IPS-NIHi11 (cell line): ENCODE data around the gene LAMC3.

Source experiments
- DNase-seq: peaks from one replicate; pipeline ENCODE4 v3.0.0; 2012; ENCODE audit warnings: mixed read lengths, low spot score

Gene LAMC3

DNA sequence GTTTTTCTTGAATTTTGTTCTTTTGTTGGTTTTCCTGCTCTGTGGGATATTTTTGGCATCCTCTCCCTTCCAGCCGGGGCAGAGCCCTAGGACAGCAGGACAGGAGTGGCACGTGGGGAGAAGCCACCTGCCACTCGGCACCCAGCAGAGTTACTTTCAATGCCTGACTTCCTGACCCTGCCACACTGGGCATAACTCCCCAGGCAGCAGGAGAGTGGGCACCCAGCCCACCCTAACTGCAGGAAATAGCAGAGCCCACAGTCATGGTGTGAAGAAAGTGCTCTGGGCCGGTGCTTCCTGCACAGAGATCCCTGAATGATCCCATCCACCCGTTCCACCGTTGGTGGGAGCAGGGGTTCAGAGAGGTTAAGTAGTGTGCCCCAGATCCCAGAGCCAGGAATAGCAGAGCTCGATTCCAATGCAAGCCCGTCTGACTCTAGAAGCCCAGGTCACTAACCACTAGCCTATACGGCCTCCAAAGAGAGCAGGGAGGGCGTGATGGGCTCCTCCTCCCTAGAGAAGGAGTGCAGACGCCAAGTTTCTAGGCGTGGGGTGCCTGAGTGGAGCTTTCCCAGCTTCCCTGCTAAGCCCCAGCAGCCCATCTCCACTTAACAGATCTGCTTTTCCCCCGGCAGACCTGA lies 108.3 kb downstream of the LAMC3 start:
- no peak for DNase-seq

DNA sequence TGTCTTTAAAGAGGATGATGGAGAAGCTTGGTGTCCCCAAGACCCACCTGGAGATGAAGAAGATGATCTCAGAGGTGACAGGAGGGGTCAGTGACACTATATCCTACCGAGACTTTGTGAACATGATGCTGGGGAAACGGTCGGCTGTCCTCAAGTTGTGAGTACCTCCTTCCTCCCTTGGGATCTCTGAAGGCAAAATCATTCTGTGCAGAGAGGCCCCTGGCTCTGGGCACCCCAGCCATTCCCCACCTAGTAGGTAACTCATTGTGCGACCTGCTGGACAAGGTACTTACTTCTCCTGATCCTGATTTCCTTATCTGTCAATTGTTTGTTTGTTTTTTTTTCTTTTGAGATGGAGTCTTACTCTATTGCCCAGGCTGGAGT lies 108.8 kb downstream of the LAMC3 start:
- no peak for DNase-seq

DNA sequence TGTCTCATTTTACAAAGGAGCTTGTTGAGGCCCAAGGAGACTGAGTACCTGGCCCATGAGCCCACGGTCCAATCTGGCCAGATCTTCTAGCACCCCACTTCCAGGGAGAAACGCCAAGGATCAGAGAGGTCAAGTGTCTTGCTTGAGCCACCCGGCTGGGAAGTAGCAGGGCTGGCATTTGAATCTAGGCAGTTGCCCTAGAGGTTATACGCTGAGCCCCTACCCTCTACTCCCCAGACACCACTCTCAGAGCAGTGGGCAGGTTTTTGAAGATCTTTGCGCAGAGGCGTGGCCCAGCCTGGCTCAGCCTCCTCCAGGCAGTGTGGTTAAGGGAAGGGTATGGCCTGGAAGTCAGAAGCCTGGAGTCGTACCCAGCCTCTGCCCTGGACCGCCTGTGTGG lies 110.6 kb downstream of the LAMC3 start:
- DNase-seq, result no peak

- DNase-seq, result no peak
Observed at GRCh38 chr9:131120620-131121228, 111.8 kb downstream of the LAMC3 start.

GRCh38 chr9:131121346-131121745 lies 112.4 kb downstream of the LAMC3 start:
- no peak for DNase-seq

DNA sequence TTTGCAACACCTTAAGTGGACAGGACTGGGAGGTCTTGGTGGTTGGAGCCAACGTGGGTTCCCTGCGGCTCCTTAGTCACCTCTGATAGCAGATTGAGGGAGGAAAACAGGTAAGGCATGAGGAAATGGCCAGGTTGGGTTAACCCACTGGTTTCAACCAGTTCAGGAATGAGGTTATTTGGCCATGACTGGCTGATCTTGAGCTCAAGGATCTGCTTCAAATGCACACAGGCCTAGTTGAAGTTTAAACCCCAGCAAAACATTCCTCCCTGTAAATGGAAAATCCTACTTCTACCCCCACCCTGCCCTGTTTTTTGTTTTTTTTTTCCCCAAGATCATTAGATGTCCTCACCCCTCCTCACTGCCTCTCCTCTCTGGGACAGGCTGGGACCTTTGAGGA lies 113.2 kb downstream of the LAMC3 start:
- DNase-seq, result no peak

- DNase-seq, result no peak
Observed at GRCh38 chr9:131125038-131125287, 116.0 kb downstream of the LAMC3 start.

DNA sequence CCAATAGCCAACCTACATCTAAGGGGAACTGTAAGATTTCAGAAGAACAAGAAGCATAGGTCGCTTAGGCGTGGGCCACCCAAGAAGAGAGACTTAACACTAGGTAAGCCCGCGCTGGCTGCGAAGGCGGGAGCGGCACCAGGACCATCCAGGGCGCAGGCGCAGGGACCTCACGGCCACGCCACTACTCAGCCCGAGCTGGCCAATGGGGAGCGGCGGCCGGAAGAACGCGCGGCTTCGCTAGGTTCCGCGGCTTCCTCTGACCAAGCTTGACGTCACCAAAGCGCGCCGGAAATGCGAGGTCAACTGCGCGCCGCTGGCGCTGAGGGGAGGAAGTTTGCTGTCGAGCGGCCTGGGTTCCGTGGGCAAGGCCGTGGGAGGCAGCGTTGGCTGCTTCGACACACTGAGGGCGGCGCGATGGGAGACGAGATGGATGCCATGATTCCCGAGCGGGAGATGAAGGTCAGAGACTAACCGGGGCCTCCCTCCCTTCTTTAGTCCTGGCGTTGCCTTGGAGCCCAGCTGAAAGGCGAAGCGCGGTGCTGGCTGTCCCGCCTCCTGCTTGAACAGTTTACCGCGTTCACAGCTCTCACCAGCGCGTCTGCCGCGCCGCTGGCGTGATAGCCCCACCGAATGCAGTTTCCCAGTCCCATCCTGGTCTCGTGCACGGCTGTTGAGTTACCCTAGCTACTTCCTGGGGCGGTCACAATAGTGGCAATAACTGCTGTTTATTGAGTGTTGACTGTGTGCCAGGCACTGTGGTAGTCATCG lies 116.5 kb downstream of the LAMC3 start, which contains the start of gene NUP214:
TSS of gene NUP214 (plus strand) at position 299 of the 771 bp plus-strand sequence. CDS start at position 418, 119 bp downstream.
- peak; percentile 99 for DNase-seq

GRCh38 chr9:131126059-131126426 lies 117.1 kb downstream of the LAMC3 start:
- DNase-seq, result no peak

DNA sequence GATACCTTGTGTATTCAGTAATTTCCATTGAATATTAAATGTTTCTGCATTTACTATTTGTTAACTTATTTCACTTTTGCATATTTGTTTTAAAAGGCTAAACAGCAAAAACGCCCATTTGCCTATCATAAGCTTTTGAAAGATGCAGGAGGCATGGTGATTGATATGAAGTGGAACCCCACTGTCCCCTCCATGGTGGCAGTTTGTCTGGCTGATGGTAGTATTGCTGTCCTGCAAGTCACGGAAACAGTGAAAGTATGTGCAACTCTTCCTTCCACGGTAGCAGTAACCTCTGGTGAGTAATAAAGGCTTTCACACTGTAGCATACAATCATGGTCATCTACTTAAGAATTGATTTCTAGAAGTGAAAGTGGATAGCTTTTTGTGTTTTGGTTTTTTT lies 120.2 kb downstream of the LAMC3 start:
- DNase-seq, result no peak

- DNase-seq, result no peak
Observed at GRCh38 chr9:131138676-131139075, 129.7 kb downstream of the LAMC3 start.

DNA sequence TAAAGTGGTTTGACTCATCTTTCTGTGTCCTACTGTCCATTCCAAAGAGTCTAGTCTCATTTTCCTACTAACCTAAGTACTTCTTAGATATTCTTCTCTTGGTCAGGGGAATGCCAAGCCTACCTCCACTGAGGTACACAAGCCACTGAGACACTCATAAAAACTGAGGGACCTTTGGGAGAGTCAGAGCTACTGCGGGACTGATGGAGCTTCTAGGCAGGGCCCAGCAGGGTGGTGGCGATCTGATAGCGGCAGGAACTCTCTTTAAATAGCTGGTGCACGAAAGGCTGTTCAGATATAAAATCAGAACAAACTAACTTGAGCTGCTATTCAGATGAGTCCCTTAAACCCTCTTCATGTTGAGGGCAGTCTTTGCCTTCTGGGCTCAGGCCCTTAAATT lies 131.1 kb downstream of the LAMC3 start:
- no peak for DNase-seq

GRCh38 chr9:131140550-131140949 lies 131.6 kb downstream of the LAMC3 start:
- DNase-seq, result no peak

GRCh38 chr9:131142160-131142559 lies 133.2 kb downstream of the LAMC3 start:
- DNase-seq, result no peak
